ENCODE data around the gene OR5H14. TPM values are rescaled to one million over a fixed set of nuclear protein-coding genes. Genes with fewer than 3 reads are reported as not detected.

Gene OR5H14
- total RNA-seq, 4 donors from 2014 or later = not detected

- TF ChIP-seq CTCF (IDR thresholded peaks at IDR 0.05) (no peak), POLR2A (IDR thresholded peaks at IDR 0.05) (no peak)
- Histone ChIP-seq H3K9me3 (no peaks in the 10 kb centered on the region), H3K36me3 (no peaks in the 10 kb centered on the region), H3K27ac (no peak overlapping the region), H3K4me3 (replicated peaks in 1 of 3) (no peak overlapping the region), H3K4me1 (no peaks in the 10 kb centered on the region), H3K27me3 (no peaks in the 10 kb centered on the region)
- intact Hi-C loops (cut with DNase I) = no loop called here
- DNase-seq = no peak
- WGBS, 2 donors = 43 to 44% methylated on average over 1 of the region's 1 CpG
Measured at GRCh38 chr3:98199020-98199419, 51.7 kb downstream of the OR5H14 start.

Other genes starting within 250 kb of the OR5H14 start
- gene RIOX2, start 175.0 kb upstream of the OR5H14 start, total RNA-seq = 100 to 1,000 TPM in 2 of 4 donors, 10 to 100 TPM in 2; 61.6 to 109 (median 89.9) TPM
- under 1 TPM in 1 of 4 donors, not detected in 3; under 0.01 TPM for gene GABRR3, start 112.2 kb upstream of the OR5H14 start, total RNA-seq
- gene OR5AC2, start 60.3 kb upstream of the OR5H14 start, total RNA-seq = not detected
- not detected for gene OR5H1, start 16.8 kb upstream of the OR5H14 start, total RNA-seq
- not detected for gene OR5H15, start 19.2 kb downstream of the OR5H14 start, total RNA-seq
- gene OR5H6, start 116.8 kb downstream of the OR5H14 start, total RNA-seq = not detected
- gene OR5H2, start 135.0 kb downstream of the OR5H14 start, total RNA-seq = not detected
- gene OR5K4, start 206.4 kb downstream of the OR5H14 start, total RNA-seq = not detected
- gene OR5K3, start 243.2 kb downstream of the OR5H14 start, total RNA-seq = not detected

Data from thyroid gland (tissue), 4 donors.